ENCODE data around the gene HOXA4. TPM values are rescaled to one million over a fixed set of nuclear protein-coding genes. Genes with fewer than 3 reads are reported as not detected.

HOXA4 gene
- total and polyA plus RNA-seq, 2 of the 8 experiments (the other 6 are each of a cell fraction or from before 2014, with no cell fraction given): not detected

DNA sequence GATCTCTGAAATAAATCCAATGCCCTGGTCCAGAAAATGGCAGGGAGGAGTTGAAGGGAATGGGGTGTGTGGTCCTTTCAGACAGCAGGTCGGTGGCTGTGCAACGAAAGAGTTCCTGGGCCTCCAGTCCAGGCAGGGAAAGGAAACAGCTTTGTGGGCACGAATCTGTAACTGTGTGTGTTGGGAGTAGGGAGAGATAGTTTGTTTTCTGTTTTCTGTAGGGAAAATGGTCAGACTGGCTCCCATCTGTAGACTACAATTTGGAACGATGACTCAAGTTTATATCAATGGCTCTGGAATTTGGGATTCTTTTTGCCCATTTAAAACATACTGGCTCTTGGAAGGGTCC, 37.3 kb upstream of the HOXA4 start:
- CTCF ChIA-PET (ENCODE audit: partially characterized antibody): interaction anchor here (0.7 to 5.2 kb wide), 9 partner anchors 8 to 486 kb away, joined by 3 to 29 read pairs (median 3); partner anchors contain the start of genes HOXA3 and HOXA5
- H2BK5ac ChIP-seq (ENCODE audit: low read depth, low read length): no peak overlapping the region
- no peak for FAIRE-seq

More for the DNA sequence above, 37.3 kb upstream of the HOXA4 start:
- H3K18ac ChIP-seq (ENCODE audit: extremely low read depth, low read length): no peak overlapping the region
- no peak overlapping the region for H3K14ac ChIP-seq (ENCODE audit: insufficient read length)
- POLR2A ChIA-PET (ENCODE audit: partially characterized antibody): no interaction called here
- peaks cover 27 to 43% of the 10 kb centered on the region in 2 experiments for H4K20me1 ChIP-seq (replicated peaks in 1 of 2; ENCODE audit: control insufficient read depth in 1 of 2, insufficient read depth in 2 of 2, low read length in 2 of 2)
- H3K4ac ChIP-seq (replicated peaks; ENCODE audit: insufficient read length, low read depth, low read length): no peak overlapping the region
- H4K5ac ChIP-seq (ENCODE audit: insufficient read length, low read depth, low read length): no peak overlapping the region
- no peak overlapping the region for H2AFZ ChIP-seq (ENCODE audit: low read length)
- H3K9ac ChIP-seq (replicated peaks in 1 of 4; ENCODE audit: extremely low read depth in 1 of 4, low read depth in 3 of 4, low read length in 3 of 4): no peak overlapping the region
- TF ChIP-seq CBX8 (IDR thresholded peaks at IDR 0.05; ENCODE audit: borderline replicate concordance, low read depth, low read length) (peak; percentile 62; the same call in 1 of the 2 replicates), KDM1A (IDR thresholded peaks at IDR 0.05; ENCODE audit: borderline replicate concordance, low read length) (no peak)
- H2BK120ac ChIP-seq (replicated peaks; ENCODE audit: low read depth, low read length): no peak overlapping the region
- no peak overlapping the region for H2AK5ac ChIP-seq (ENCODE audit: low read depth, low read length)
- H3K4me2 ChIP-seq (ENCODE audit: insufficient read depth in 1 of 2, low read depth in 2 of 2, low read length in 2 of 2): no peak overlapping the region
- no peaks in the 10 kb centered on the region for H3K79me1 ChIP-seq (ENCODE audit: low read depth, low read length)
- no peak overlapping the region for H2BK15ac ChIP-seq (ENCODE audit: low read length)
- H4K91ac ChIP-seq (replicated peaks; ENCODE audit: insufficient read length, low read length): no peak overlapping the region
- H4K8ac ChIP-seq (ENCODE audit: extremely low read depth, insufficient read depth, low read length): no peak overlapping the region
- no peak for DNase-seq (ENCODE audit: low read depth in 1 of 2, low spot score in 2 of 2)
- peaks cover 95 to 100% (median 100%) of the 10 kb centered on the region in 4 experiments for H3K27me3 ChIP-seq (replicated peaks in 1 of 4; ENCODE audit: control insufficient read depth in 3 of 4, extremely low read depth in 1 of 4, insufficient read depth in 3 of 4, low read length in 3 of 4)
- H2BK20ac ChIP-seq (ENCODE audit: low read length): no peak overlapping the region
- H2BK12ac ChIP-seq (ENCODE audit: low read depth, low read length): 0 out of 2 replicates have a peak overlapping the region, but pooled peaks have one; percentile 71
- H3K36me3 ChIP-seq (ENCODE audit: control insufficient read depth in 2 of 4, insufficient read depth in 4 of 4, low read length in 3 of 4): peaks cover 0 to 17% (median 0%) of the 10 kb centered on the region in 4 experiments; a peak in 1 of 8 replicates
- H3K56ac ChIP-seq (replicated peaks; ENCODE audit: insufficient read length, low read depth, low read length): no peak overlapping the region
- no peak overlapping the region for H3K4me3 ChIP-seq (ENCODE audit: extremely low read depth in 1 of 4, insufficient read depth in 2 of 4, low read depth in 3 of 4, low read length in 4 of 4)
- no peak overlapping the region for H3K27ac ChIP-seq (ENCODE audit: low read depth, low read length)
- peaks cover 0 to 6% of the 10 kb centered on the region in 2 experiments; a peak in 1 of 4 replicates for H3K9me3 ChIP-seq (ENCODE audit: insufficient read depth in 2 of 2, low read depth in 1 of 2, low read length in 1 of 2)
- H3K4me1 ChIP-seq (replicated peaks in 1 of 4; ENCODE audit: control insufficient read depth in 3 of 4, insufficient read depth in 4 of 4, low read length in 3 of 4): peaks cover 0 to 3% (median under 1%) of the 10 kb centered on the region in 4 experiments; a peak in 4 of 7 replicates
- H3K79me2 ChIP-seq (ENCODE audit: control insufficient read depth in 1 of 2, insufficient read depth in 2 of 2, low read length in 2 of 2): no peaks in the 10 kb centered on the region
- H3K23ac ChIP-seq (ENCODE audit: insufficient read length): no peak overlapping the region
- H3K23me2 ChIP-seq (ENCODE audit: low read depth, low read length): no peaks in the 10 kb centered on the region
- 32% methylated on average over 4 of the region's 4 CpGs; no CpG with 5 or more reads in 1 of the 2 experiments for WGBS, 2 experiments (ENCODE audit: extremely low coverage in 1 of 2, insufficient coverage in 1 of 2, insufficient read length in 1 of 2, insufficient replicate concordance in 2 of 2, low coverage in 1 of 2, low lambda C conversion rate in 2 of 2, missing lambda C conversion rate in 1 of 2)
